NCI-H2081 treated with DMSO at 0.1 percent for 48 hours (cell line): ENCODE measurements around the gene DPH1.
"Not testable (repeated sequence)": the region's sequence is repeated elsewhere in the genome, so short reads cannot be mapped to it uniquely, and the experiment has no call there.

Experiments used
- DNase-seq: peaks from one replicate; lab custom pipeline; 2025; lab: John Stamatoyannopoulos, UW

Gene DPH1

DNA sequence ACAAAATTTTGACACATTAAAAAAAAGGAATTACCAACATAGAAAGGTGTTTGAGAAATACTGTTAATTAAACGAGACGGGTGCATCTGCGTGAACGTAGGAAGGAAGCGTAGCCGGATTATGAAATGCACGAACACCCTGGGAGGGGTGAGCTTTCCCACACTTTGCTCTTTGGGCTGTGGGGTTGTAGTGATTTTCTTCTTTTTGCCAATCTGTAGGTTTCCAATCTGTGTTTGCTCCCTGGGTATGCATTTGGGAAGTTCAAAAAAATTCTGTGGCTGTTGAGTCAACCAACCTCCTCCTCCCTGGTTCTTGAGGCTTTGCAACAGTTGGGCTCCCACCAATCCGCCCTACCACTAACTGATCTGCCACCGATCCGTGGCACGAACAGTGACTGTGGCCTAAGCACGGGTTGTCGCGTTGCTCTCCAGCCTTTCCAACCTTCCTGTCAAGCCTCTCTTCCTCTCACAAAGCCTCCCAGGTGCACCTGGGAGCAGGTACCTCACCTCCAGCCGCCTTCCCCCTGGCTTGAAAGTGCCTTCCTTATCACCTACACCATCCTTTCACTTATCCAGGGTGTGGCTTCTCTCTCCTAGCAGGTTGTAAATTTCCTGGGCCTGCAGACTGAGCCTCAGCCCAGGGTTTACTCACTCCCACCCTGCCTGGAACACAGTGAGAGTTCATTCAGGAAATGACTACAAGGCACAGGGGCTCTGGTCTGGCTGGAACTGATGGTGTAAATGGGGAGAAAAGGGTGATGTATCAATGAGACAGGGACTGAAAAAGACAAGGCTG, 21.4 kb upstream of the DPH1 start:
- DNase-seq, result no peak

GRCh38 chr17:2009737-2010136, 20.2 kb upstream of the DPH1 start:
- no peak for DNase-seq

GRCh38 chr17:2011411-2012371, 18.3 kb upstream of the DPH1 start:
- no peak for DNase-seq

DNA sequence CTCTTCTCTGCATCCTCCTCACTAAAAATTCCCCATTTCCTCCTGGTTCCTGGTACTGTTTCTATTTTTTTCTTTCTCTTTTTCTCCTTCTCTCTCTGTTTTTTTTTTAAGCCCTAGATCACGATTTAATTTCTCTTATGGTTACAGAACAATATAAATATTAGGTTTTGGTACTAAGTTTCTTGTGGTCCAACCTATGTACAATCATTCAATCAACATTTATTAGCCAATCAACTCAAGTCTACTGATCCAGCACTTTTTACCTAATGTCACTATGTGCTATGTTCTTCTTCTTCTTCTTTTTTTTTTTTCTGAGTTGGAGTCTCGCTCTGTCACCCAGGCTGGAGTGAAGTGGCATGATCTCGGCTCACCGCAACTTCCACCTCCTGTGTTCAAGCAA, 17.5 kb upstream of the DPH1 start:
- no peak for DNase-seq

DNA sequence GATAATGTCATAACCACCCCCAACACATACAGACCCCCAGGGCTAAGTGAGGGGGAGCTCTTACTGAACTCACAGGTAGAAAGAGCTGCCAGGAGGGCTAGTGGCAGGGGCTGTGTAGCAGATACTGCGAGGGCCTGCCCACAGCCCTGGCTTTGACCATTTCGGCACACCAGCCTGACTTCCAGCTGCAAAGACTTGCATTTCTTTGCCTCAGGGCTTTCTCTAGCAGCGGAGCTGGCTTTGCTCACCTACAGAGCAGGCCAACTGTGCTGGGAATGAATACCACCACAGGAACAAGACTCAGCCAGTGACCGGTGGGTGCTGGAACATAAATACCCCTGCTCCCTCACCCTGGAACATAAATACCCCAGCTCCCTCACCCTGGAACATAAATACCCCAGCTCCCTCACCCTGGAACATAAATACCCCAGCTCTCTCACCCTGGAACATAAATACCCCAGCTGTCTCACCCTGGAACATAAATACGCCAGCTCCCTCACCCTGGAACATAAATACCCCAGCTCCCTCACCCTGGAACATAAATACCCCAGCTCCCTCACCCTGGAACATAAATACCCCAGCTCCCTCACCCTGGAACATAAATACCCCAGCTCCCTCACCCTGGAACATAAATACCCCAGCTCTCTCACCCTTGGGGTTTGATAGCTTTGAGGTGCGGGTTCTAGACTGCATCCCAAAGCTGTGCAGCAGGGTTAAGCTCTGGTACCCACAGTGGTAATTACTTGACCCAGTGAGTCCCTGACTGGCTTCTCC, 16.5 kb upstream of the DPH1 start:
- DNase-seq, result not testable (repeated sequence)

GRCh38 chr17:2013994-2014317, 16.0 kb upstream of the DPH1 start:
- DNase-seq, result no peak

- DNase-seq, result no peak
Measured at GRCh38 chr17:2015314-2015713, 14.6 kb upstream of the DPH1 start.

GRCh38 chr17:2016494-2016893, 13.5 kb upstream of the DPH1 start:
- DNase-seq, result no peak

- no peak for DNase-seq
Measured at GRCh38 chr17:2017274-2017941, 12.5 kb upstream of the DPH1 start.

DNA sequence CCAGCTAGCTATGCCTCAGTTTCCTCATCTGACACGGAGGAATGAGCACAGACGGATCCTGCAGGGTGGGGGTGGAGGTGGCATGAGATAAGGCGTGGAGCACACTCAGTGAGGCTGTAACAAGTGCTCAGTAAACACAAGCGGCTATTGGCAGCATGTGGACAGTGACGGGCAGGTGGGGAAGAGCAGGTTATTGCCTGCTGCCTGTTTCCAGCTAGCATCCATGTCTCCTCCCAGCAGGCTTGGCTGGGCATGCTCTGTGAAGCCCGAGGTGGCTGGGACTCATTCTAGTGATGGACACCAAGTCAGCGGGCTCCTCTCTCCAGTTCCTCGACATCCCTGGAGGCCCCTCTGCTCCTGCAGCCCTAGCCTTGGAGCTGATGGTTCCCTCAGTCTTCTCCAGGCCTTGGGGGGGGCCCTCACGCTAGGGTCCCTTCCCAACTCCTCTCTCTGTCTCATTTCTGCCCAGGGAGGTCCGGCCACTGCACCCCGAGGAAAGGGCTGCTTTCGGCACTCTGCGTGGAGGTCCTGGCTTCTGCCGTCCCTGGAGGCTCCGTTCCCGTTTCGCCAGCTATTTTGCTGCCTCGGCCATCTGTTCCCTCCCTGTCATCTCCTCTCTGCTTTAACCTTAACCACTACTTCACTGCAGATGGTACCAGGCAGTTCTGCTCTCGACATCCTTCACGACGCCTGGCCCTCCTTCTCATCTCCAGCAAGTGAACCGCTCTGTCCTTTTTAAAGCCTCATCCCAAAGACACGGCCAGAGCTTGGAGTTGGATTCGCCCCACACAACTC, 11.0 kb upstream of the DPH1 start:
- DNase-seq, result no peak

- no peak for DNase-seq
Measured at GRCh38 chr17:2019723-2020122, 10.2 kb upstream of the DPH1 start.

DNA sequence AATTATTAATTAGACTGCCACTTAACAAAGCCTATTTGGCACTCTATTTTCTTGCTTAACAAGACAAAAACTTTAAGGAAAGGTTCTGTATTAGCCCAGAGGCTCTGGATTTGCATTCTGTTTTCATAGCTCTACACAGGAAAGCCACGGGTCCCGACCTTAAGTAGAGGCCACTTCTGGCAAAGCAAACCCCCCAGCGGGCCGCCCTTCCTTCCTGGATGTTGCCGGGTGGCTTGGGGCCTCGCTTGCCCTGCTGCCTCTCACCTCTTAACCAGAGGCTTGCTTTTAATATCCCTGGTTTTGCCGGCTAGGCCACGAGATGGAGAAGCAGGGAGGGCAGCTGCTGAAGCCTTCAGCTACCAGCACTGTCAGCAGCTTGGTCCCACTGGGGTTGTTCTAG, 9.2 kb upstream of the DPH1 start:
- DNase-seq, result no peak

DNA sequence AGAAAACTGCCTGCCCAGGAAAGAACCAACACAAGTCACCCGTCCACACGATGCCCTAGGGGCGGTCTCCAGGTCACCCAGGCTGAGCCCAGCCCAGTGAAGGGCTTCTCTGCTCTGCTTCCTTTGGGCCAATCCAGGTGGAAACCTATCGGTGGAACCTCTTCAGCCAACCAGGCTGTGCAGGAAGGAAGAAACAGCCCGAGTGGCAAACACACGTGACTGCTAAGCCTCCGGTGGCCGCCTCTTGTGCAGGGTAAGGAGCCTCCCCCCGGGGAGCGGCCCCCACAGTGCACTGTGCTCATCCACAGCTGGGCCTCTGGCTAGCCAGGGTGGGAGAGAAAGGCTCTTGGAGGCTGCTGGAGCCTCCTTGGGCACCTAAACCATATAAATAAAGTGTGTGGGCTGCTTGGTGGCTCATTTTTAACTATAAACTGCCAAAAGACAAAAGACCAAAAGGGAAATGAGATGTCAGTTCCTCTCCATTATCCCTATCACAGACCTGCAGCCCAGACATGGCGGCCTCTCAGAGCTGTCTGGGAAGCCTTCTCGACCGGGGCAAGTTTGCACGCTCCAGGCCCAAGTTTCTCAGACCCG, 7.2 kb upstream of the DPH1 start:
- DNase-seq, result no peak

DNA sequence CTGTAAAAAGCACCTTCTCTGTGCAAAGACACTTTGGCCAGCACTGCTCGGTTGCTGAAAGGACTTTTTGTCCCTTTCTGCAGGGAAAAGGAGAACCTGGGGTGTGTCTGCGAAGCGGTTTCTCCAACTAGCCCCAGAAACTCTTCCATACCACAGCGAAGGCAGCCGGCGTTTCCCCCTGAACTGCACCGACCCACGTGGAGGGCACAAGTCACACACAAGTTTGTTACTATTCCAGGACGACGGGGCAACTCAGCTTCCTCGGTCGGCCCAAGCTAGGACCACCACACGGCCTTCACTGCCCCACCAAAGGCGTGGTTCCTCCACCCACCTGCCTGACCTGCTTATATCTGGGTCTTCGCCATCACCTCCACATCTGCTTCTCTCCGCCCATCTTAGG, 6.7 kb upstream of the DPH1 start:
- no peak for DNase-seq

DNA sequence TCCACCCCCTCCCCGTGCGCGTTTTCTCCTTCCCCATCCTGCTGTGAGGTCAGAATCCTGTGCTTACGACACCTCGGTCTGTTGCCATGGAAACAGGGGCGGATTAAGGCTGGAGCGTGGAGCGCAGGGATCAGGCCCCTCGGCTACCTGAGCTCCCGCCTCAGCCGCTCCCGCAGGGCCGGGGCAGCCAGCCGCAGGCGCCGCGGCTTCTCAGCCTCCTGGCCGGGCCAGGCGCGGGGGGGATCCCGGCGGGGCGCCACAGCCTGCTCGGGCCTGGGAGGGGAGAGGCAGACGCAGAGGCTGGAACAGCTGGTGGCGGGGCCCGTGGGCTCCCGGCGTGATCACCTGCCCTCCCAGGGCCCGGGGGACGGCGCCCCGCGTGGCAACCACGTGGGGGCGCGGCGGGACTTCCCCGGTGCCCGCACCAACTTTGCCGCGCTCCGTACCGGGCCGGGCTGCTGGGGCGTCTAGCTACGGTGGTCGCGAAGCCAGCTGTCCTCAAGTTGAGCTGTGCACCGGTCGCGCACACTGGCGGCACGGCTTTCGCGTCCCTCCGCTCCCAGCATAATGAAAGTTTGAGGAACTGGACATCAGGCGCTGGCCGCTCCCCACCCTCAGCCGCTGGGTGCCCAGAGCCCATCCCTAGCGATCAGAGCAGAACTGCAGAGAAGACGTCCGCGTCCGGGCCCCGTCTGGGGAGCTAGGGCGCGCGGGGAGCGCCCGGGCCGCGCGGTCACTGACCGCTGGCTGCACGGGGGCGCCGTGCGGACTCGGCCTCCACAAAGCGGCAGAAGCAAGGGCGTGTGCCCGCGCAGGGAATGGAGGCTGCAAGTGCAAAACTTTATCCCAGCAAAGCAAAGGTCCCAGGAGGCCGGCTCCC, 6.0 kb upstream of the DPH1 start:
- no peak for DNase-seq

- DNase-seq, result no peak
Measured at GRCh38 chr17:2024572-2025219, 5.3 kb upstream of the DPH1 start.

DNA sequence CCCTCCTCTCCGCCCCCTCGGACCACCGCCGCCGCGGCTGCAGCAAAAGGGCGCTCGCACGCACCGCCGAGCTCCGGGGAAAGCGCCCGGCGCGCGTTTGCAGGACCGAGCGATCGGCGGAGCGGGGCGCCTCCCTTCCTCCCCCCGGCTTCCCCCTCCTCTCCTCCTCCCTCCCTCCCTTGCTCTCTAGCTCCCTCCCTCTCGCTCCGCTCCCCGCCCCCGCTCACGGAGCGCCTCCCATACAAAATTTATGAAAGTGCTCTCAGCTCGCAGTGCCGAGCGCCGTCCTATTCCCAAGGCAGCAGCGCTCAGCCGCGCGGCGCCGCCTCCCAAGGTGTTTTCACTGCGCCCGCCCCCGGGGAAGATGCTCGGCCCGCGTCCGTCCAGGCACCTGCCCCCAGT, 4.7 kb upstream of the DPH1 start, which contains the start of gene RTN4RL1:
TSS of gene RTN4RL1 (minus strand) at position 115 of the 402 bp plus-strand sequence. CDS start 469 bp downstream, outside the sequence.
- DNase-seq, result no peak

GRCh38 chr17:2025622-2026309, 4.2 kb upstream of the DPH1 start:
- no peak for DNase-seq
